Measurements from ENCODE around the gene ERN1.

The ERN1 gene

DNA sequence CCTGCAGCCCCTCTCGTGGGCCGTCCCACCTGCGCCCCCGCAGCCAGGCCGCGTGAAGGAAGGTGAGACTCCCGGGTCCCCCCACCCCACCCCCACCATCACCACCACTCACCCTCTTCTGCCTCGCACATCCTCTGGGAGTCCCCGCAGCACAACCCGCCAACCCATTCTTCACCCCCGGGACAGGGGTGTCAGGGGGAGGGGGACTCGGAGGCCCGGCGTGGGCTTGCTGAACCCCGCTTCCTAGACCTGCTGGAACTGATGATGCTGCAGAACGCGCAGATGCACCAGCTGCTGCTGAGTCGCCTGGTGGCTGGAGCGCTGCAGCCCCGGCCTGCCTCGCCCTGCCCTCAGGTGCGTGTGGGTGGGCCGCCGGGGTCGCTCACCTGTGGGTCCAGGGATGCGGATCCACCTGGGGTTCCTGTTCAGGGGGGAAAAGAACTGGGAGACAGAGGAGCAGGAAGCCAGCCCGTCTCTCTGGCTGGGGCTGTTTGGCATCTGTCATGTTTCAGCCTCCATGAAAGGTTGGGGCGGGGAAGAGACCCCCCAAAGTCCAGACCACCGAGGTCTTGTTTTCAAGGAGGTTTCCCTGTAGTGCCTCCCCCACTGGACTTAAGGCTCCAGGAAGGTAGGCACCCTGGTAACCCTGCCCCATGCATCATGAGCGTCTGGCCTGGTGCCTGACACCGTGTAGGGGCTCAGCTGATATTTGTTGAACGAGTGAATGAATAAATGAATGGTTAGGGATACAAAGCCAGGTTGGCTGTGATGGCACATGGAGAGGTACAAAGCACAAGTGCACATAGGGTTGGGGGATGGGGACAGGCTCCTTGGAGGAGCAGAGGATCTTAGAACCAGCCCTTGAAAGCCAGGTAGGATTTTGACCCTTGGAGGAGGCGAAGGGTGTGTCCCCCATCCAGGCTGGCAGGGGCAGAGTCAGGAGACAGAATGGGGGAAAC, 130.9 kb downstream of the ERN1 start:
- TF ChIP-seq EGR2 (tag by site-specific recombination; IDR thresholded peaks at IDR 0.05; ENCODE audit: low read depth) = peak; percentile 7; the same call in 1 of the 2 replicates
- TF ChIP-seq, protein P1, sequence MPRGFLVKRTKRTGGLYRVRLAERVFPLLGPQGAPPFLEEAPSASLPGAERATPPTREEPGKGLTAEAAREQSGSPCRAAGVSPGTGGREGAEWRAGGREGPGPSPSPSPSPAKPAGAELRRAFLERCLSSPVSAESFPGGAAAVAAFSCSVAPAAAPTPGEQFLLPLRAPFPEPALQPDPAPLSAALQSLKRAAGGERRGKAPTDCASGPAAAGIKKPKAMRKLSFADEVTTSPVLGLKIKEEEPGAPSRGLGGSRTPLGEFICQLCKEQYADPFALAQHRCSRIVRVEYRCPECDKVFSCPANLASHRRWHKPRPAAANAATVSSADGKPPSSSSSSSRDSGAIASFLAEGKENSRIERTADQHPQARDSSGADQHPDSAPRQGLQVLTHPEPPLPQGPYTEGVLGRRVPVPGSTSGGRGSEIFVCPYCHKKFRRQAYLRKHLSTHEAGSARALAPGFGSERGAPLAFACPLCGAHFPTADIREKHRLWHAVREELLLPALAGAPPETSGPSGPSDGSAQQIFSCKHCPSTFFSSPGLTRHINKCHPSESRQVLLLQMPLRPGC (tag by site-specific recombination; IDR thresholded peaks at IDR 0.05) = no peak
- TF ChIP-seq ZNF24 (tag by site-specific recombination; IDR thresholded peaks at IDR 0.05) = 0 out of 2 replicates have a peak, but pooled peaks have one; percentile 32

DNA sequence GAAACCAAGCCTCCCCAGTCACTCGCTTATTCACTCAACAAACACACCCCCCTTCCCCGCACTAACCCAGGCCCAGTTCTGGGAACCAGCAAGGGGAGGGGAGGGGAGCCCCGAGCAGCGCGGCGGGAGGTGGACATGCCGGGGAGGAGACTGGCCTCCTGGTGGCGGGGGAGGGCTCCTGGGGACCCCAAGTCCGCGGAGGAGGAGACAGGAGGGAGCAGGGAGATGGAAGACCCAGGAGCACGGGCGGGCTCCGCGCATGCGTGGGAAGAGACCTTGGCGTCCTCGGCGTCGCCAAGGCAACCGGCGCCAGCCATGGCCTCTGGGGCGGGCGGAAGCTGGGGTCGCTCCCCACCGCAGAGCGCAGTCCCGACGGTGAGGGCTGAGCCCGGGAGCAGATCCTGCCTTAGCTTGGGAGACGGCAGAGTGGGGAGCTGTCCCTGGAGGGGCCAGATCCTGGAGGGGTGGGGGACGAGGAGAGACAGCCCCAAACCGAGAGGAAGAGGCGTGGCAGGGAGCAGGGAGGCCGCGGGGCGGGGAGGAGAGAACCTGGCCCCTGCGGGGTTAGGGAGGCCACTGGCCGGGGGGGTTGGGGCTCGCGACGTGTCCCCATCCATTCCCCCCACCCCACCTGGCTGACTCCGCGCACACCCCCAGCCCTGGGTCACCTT, 131.8 kb downstream of the ERN1 start, which contains the start of gene PRR29:
Gene PRR29 (plus strand): TSS at position 302 of the 671 bp plus-strand sequence. CDS start 14 bp downstream, at position 316.
- POLR2A ChIA-PET = no interaction called here
- Histone ChIP-seq H3K9me3 (ENCODE audit: control insufficient read depth, insufficient read depth, low read depth, low read length) (no peaks in the 10 kb centered on the region), H3K4me1 (ENCODE audit: control insufficient read depth, insufficient read depth, low read length) (no peaks in the 10 kb centered on the region), H3K27ac (ENCODE audit: extremely low read depth, low read depth, low read length) (no peak within 1 kb of the TSS; the same call in 1 of the 2 replicates), H3K4me3 (ENCODE audit: low read depth, low read length) (peak within 1 kb of the TSS; percentile 70), H3K36me3 (ENCODE audit: control insufficient read depth in 2 of 2, insufficient read depth in 1 of 2, low read length in 2 of 2) (no peaks in the 10 kb centered on the region)
- CTCF ChIA-PET = interaction anchor here (1.0 kb wide), 1 partner anchor 27 kb away, joined by 3 read pairs; no protein-coding TSS in a partner anchor
- TF ChIP-seq ZSCAN18 (tag by site-specific recombination; IDR thresholded peaks at IDR 0.05) (no peak), ZIC2 (tag by site-specific recombination; IDR thresholded peaks at IDR 0.05) (peak; percentile 28; the same call in 1 of the 2 replicates), SP2 (tag by site-specific recombination; IDR thresholded peaks at IDR 0.05) (peak; percentile 38), ZBTB49 (tag by site-specific recombination; IDR thresholded peaks at IDR 0.05; ENCODE audit: low read depth) (no peak), KLF1 (tag by site-specific recombination; IDR thresholded peaks at IDR 0.05) (peak; percentile 37; the same call in 1 of the 2 replicates), ZBTB48 (tag by site-specific recombination; IDR thresholded peaks at IDR 0.05) (peak; percentile 60; the same call in 1 of the 2 replicates), GLIS2 (tag by site-specific recombination; IDR thresholded peaks at IDR 0.05) (peak; percentile 89), ZNF335 (tag by site-specific recombination; conservative IDR thresholded peaks at IDR 0.05) (peak; percentile 56), SP7 (tag by site-specific recombination; IDR thresholded peaks at IDR 0.05) (peak; percentile 56), ZNF777 (tag by site-specific recombination; IDR thresholded peaks at IDR 0.05; ENCODE audit: borderline replicate concordance) (peak; percentile 43; the same call in 1 of the 2 replicates), ZNF341 (tag by site-specific recombination; IDR thresholded peaks at IDR 0.05; ENCODE audit: low read depth) (peak; percentile 79), BCL11B (tag by site-specific recombination; IDR thresholded peaks at IDR 0.05; ENCODE audit: low read depth) (no peak), SP3 (tag by site-specific recombination; IDR thresholded peaks at IDR 0.05) (peak; percentile 67), YY2 (tag by site-specific recombination; IDR thresholded peaks at IDR 0.05) (no peak), GLIS1 (tag by site-specific recombination; IDR thresholded peaks at IDR 0.05) (peak; percentile 23; the same call in 1 of the 2 replicates), PATZ1 (tag by site-specific recombination; IDR thresholded peaks at IDR 0.05) (peak; percentile 87)
- TF ChIP-seq, protein P2, sequence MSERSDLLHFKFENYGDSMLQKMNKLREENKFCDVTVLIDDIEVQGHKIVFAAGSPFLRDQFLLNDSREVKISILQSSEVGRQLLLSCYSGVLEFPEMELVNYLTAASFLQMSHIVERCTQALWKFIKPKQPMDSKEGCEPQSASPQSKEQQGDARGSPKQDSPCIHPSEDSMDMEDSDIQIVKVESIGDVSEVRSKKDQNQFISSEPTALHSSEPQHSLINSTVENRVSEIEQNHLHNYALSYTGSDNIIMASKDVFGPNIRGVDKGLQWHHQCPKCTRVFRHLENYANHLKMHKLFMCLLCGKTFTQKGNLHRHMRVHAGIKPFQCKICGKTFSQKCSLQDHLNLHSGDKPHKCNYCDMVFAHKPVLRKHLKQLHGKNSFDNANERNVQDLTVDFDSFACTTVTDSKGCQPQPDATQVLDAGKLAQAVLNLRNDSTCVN (tag by site-specific recombination; optimal IDR thresholded peaks at IDR 0.05) = peak; percentile 64
- TF ChIP-seq, protein P3, sequence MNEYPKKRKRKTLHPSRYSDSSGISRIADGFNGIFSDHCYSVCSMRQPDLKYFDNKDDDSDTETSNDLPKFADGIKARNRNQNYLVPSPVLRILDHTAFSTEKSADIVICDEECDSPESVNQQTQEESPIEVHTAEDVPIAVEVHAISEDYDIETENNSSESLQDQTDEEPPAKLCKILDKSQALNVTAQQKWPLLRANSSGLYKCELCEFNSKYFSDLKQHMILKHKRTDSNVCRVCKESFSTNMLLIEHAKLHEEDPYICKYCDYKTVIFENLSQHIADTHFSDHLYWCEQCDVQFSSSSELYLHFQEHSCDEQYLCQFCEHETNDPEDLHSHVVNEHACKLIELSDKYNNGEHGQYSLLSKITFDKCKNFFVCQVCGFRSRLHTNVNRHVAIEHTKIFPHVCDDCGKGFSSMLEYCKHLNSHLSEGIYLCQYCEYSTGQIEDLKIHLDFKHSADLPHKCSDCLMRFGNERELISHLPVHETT (tag by site-specific recombination; IDR thresholded peaks at IDR 0.05) = no peak

More for the DNA sequence above, 130.9 kb downstream of the ERN1 start:
- peak overlapping the region; percentile 70 for H3K4me3 ChIP-seq (ENCODE audit: low read depth, low read length)
- no peak overlapping the region; the same call in 1 of the 2 replicates for H3K27ac ChIP-seq (ENCODE audit: extremely low read depth, low read depth, low read length)
- ChIA-PET CTCF (interaction anchor here (1.0 kb wide), 1 partner anchor 27 kb away, joined by 3 read pairs; no protein-coding TSS in a partner anchor), POLR2A (no interaction called here)
- H3K4me1 ChIP-seq (ENCODE audit: control insufficient read depth, insufficient read depth, low read length) = no peaks in the 10 kb centered on the region
- no peaks in the 10 kb centered on the region for H3K9me3 ChIP-seq (ENCODE audit: control insufficient read depth, insufficient read depth, low read depth, low read length)
- H3K36me3 ChIP-seq (ENCODE audit: control insufficient read depth in 2 of 2, insufficient read depth in 1 of 2, low read length in 2 of 2) = no peaks in the 10 kb centered on the region

Data from HEK293 (cell line).